ENCODE measurements around the gene CBX5.

Gene CBX5

DNA sequence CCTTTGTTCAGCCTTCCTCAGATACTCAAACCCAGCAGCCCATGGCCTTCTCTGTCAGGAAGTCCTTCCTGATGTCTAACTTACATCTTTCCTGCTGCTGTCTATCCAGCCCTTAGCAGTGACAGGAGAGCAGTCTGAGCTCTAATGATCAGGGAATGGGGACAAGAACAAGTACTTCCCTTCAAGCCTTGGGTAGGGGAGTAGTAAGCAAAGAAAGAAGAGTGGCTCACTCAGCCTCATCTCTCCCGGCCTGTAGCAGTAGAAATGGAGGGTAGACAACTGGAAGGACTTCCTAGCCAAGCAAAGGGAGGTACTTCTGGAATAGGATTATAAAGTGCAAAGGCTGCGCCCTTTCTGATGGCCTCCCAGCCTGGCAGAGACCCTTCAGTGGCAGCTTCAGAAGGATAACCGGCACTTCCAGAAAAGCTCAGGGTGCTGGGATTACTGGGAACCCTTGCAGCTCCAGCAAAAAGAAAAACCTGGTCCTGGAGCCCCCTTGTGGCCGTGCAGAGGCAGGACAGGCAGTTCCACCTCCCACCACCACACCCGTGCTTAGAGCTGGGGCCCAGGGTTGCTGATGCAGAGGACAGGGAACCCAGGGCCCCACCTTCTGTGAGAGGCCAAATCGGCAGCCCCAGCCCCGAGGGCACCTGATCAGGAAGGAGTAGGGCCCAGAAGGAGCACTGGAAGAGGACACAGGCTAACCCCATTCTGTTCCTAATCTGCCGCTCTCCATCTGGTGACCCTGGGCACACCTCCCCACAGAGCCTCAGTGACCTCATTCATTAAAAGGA, 78.7 kb downstream of the CBX5 start:
- TF ChIP-seq, protein P1, sequence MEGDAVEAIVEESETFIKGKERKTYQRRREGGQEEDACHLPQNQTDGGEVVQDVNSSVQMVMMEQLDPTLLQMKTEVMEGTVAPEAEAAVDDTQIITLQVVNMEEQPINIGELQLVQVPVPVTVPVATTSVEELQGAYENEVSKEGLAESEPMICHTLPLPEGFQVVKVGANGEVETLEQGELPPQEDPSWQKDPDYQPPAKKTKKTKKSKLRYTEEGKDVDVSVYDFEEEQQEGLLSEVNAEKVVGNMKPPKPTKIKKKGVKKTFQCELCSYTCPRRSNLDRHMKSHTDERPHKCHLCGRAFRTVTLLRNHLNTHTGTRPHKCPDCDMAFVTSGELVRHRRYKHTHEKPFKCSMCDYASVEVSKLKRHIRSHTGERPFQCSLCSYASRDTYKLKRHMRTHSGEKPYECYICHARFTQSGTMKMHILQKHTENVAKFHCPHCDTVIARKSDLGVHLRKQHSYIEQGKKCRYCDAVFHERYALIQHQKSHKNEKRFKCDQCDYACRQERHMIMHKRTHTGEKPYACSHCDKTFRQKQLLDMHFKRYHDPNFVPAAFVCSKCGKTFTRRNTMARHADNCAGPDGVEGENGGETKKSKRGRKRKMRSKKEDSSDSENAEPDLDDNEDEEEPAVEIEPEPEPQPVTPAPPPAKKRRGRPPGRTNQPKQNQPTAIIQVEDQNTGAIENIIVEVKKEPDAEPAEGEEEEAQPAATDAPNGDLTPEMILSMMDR (IDR thresholded peaks at IDR 0.05; ENCODE audit: insufficient read depth, low read depth, low read length, missing control alignments): peak; percentile 99
- H3K4me3 ChIP-seq (ENCODE audit: low read length): no peak overlapping the region
- DNase-seq (ENCODE audit: low read depth): peak; percentile 74

DNA sequence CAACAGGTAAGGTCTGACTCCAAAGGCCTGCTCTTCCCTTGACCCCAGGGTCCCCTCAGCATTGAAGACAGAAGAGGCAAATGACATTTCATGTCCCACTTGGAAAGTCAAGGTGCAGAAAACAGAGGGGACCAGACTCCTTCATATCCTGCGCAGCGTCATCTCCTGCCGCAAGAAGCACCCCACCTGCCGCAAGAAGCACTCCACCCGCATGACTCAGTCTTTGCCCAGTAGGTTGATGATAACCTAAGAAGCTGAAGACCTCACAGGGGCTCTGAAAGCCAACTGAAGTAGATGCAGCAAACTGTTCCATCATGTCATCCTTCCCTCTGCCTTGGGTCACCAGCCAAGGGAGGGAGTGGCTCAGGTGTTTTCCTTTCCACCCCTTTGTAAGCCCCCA, 79.5 kb downstream of the CBX5 start:
- H3K4me3 ChIP-seq (ENCODE audit: low read length): no peak overlapping the region
- no peak for DNase-seq (ENCODE audit: low read depth)
- TF ChIP-seq, protein P1 (IDR thresholded peaks at IDR 0.05; ENCODE audit: insufficient read depth, low read depth, low read length, missing control alignments): no peak

DNA sequence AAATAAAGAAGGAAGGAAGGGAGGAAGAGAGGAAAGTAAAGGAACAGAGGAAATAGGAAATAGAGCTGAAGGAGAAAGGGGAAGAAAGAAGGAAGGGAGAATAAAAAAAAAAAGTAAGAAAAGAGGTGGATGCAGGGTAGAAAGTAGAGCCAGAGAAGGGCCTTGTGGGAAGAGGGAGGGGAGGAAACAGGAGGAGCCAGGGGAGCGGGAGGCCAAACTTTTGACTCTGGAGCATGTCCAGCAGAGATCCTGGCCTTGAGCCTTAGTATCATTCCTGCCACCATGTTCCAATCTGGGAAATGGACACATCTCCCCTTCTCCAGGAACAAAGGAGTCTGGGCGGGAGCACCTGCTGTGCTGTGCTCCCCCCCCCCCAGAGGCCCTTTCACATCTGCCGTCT, 80.0 kb downstream of the CBX5 start:
- no peak overlapping the region for H3K4me3 ChIP-seq (ENCODE audit: low read length)
- TF ChIP-seq, protein P1 (IDR thresholded peaks at IDR 0.05; ENCODE audit: insufficient read depth, low read depth, low read length, missing control alignments): no peak
- DNase-seq (ENCODE audit: low read depth): no peak

DNA sequence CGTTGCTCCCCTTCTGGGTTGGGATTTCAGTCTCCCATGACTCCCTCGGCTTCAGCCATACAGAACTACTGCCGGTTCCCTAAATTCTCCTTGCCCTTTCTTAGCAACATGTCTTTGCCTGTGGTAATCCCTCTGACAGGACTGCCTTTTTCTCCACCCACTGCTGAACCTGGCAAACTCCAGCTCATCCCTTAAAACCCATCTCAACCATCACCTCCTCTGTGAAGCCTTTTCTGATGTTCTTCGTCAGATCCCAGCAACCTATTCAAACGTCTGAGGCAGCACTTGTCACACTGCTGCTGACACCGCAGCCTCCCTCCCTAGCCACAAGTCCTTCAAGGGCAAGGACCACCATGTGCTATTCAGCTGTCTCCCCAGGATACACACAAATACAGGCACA, 80.9 kb downstream of the CBX5 start:
- TF ChIP-seq, protein P1 (IDR thresholded peaks at IDR 0.05; ENCODE audit: insufficient read depth, low read depth, low read length, missing control alignments): no peak
- H3K4me3 ChIP-seq (ENCODE audit: low read length): no peak overlapping the region
- DNase-seq (ENCODE audit: low read depth): no peak

DNA sequence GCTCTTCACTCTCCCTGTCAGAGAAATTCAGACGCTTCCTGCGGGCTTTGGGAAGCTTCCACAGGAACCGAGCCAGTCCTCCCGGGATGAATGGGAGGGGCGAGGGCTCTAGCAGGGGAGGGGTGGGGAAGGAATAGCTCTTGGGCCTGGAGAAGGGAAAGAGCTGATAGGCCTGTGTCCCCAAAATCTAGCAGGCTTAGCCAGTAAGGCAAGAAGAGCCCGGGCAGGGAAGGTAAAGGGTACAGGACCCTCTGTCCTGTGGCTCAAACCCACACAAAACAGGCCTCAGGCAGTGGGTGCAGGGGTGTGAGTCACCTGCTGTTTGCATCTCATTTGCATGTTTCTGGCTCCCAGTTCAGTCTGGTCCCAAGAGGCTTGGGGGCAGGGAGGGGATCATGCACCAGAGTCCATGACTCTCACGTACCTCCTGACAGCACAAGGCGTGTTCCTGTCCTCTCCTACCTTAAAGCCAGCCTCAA, 82.5 kb downstream of the CBX5 start:
- TF ChIP-seq, protein P1 (IDR thresholded peaks at IDR 0.05; ENCODE audit: insufficient read depth, low read depth, low read length, missing control alignments): no peak
- H3K4me3 ChIP-seq (ENCODE audit: low read length): no peak overlapping the region
- peak; percentile 33 for DNase-seq (ENCODE audit: low read depth)

DNA sequence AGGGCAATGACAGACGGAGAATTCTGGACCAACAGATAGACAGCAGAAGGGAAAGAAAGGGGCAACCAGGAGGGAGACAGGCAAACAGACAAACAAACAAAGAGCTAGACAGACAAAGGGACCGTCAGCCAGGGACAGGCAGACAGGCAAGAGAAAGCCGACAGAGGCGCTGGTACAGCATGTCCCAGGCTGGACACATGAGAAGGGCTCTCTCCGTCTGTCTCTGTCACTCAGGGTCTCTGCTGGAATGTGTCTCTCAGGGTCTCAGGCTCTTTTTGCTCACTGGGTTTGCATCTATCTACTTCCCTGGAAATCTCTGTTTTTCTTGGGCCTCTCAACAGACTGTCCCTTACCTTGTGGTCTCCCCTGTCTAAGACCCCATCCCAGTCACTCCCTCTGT, 82.9 kb downstream of the CBX5 start:
- no peak overlapping the region for H3K4me3 ChIP-seq (ENCODE audit: low read length)
- TF ChIP-seq, protein P1 (IDR thresholded peaks at IDR 0.05; ENCODE audit: insufficient read depth, low read depth, low read length, missing control alignments): no peak
- DNase-seq (ENCODE audit: low read depth): no peak

DNA sequence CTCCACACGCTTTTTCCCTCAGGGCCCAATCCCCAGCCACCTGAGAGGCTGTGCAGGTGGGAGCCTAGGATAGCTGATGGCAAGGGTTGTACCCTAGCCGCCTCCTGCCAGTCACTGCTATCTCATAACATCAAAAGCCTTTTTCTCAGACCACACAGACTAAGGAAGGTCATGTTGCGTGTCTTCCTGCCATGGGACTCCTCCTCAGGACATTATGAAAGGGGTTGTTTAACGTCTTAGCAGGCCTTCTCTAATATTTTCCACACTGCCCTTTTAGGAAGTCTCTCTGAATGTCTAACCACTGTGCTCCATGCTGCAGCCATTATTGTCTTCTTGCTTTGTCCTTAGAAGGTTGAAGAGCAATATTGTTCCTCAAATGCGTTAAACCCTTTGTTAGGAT, 83.5 kb downstream of the CBX5 start:
- TF ChIP-seq, protein P1 (IDR thresholded peaks at IDR 0.05; ENCODE audit: insufficient read depth, low read depth, low read length, missing control alignments): no peak
- H3K4me3 ChIP-seq (ENCODE audit: low read length): no peak overlapping the region
- DNase-seq (ENCODE audit: low read depth): no peak
